GM15510 (cell line): ENCODE measurements around the gene IL1RL1.

Experiments used
- POLR2A ChIP-seq: IDR thresholded peaks from 3 replicates; pipeline ENCODE4 v1.6.1; 2011; ENCODE audit warnings: borderline replicate concordance; ENCODE audit not compliant: insufficient read length; ENCODE audit errors: extremely low read depth

The IL1RL1 gene

DNA sequence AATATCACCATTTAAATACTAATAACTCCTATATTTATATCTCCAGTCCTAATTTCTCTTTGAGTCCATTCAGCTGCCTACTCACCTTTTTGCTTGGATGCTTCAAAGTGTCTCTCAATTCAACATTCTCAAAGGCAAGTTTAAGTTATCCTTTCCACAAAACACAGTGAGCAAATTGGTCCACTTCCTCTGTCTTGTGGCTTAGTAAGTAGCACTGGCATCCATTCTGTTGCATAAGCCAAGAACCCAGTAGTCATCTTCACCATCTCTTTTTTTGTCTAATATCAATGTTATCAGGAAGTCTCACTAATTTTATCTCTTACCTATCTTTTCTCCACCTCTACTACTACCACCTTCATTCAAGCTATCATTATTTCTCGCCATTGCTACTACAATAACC is 27.4 kb upstream of the IL1RL1 start:
- no peak for TF ChIP-seq POLR2A

GRCh38 chr2:102284611-102285010 is 26.8 kb upstream of the IL1RL1 start:
- no peak for TF ChIP-seq POLR2A

DNA sequence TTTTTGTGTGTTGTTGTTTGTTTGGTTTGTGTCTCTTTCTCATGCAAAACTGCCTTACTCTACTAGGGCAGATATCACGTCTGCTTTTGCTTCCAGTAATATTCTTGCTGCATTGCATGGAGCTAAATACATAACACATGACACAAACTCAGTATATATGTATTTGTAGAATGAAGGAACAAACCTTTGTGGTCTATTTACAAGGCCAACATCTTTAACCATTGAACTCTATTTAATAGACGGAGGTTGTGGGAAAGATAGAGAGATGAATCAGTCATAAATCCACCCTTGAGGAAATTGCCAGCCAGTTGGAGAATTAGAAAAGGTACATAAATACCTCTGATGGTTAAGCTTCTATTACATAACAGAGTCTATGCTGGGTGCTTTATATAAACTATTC is 26.0 kb upstream of the IL1RL1 start:
- no peak for TF ChIP-seq POLR2A

GRCh38 chr2:102286041-102286440 is 25.3 kb upstream of the IL1RL1 start:
- no peak for TF ChIP-seq POLR2A

DNA sequence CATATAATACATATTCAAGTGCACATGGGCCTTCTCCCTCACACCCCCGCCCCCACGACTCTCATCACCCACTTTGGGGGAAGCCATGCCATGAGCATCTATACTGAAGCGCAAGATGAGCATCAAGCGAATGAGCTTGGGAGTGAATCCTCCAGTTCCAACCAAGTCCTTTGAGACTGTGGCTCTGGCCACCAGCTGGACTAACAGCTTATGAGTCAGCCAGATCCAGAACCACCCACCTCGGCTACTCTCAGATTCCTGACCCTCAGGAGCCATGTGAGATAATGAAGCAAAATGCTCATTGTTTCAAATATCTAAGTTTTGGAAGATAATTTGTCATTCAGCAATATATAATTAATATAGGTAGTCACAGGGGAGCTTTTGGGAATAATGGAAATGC is 22.2 kb upstream of the IL1RL1 start:
- no peak for TF ChIP-seq POLR2A

DNA sequence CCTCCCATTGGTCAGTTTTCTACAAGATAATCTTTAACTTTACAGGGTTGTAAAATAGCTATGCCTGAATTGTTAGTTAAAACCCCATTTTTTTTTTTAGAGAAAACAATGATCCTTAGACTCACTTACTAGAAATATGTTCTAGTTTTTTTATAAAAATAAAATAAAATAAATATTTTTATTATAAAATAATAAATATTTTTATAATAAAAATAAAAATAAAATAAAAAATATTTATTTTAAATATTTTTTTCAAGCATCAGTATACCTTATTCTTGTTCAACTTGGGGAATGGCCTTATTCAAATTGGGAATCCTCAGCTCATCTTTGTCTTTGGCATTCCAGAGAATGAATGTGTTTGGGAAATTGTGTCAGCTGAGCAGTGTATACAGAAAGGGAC is 20.8 kb upstream of the IL1RL1 start:
- no peak for TF ChIP-seq POLR2A

- no peak for TF ChIP-seq POLR2A
Observed at GRCh38 chr2:102291319-102292075, 19.9 kb upstream of the IL1RL1 start.

GRCh38 chr2:102294802-102295489 is 16.4 kb upstream of the IL1RL1 start:
- TF ChIP-seq POLR2A: no peak

DNA sequence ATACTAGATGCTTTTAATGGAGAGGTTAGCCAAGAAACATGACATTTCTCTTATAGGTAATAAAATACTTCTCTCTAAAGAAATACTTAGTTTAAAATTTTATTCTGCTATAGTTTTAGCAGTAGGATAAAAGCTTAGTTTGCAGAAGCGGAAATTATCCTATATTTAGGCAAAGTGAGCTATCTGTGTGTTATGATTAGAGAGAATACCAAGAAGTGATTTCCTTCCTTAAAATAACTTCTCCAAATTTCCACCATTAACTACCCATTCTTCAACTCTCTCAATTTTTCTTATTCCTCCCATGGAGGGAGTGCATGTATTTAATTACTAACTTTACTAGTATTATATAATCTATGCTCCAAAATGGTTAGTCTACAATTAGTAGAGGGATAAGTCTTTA is 15.8 kb upstream of the IL1RL1 start:
- no peak for TF ChIP-seq POLR2A

DNA sequence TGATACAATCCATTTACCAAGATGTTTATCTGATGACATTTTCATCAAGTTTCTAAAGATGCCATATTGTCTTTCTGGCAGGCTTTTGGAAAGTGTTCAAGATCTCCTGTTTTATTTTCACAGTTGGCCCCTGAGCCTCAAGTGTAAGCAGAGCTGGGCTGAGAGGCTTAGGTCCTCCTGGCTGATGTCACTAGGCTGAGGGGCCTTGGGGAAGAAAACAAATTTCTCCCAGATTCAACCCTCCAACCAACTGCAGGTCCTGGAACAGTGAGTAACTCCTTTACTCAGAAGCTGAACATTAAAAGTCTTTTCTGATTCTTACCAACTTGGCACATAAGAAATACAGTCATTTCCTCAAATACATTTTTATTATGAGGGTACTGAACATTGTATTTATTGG is 14.9 kb upstream of the IL1RL1 start:
- no peak for TF ChIP-seq POLR2A

DNA sequence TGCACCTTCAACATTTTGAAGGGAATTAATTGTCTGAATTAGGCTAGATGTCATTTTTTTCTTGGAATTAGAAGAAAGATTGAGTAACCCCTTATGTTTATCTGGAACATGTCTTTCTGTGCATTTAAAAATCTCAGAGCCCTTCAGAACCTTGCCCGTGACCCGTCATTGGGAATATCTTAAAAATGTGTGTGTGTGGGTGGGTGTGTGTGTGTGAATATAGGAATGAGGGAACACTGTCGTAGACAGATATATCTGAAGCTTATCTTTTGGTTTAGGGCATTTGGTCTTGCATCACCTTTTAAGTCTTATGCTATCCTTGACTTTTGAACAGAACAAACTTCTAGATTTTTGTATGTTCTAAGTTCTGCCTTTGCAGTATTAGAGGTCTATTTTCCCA is 13.5 kb upstream of the IL1RL1 start:
- no peak for TF ChIP-seq POLR2A

GRCh38 chr2:102301867-102302362 is 9.4 kb upstream of the IL1RL1 start:
- TF ChIP-seq POLR2A: no peak

- no peak for TF ChIP-seq POLR2A
Observed at GRCh38 chr2:102302458-102302857, 8.9 kb upstream of the IL1RL1 start.

DNA sequence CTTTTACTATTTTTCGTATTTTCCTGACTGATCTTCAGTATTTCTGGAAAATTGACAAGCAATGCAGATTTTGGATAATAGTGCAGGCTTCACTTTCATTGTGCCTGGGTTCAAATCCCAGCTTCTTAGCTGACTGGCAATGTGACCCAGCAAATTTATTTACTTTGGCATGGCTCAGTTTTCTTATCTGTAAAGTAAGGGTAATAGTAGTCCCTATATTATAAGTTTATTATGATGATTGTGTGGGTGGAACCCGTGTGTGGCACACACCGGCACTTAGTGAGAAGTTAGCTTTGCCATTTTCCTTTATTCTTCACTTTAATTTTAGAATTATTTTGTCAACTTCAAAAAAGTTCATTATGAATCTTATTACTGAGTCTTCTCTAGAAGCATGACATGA is 7.8 kb upstream of the IL1RL1 start:
- TF ChIP-seq POLR2A: no peak

GRCh38 chr2:102304268-102304667 is 7.1 kb upstream of the IL1RL1 start:
- TF ChIP-seq POLR2A: no peak
